AG04450 (cell line): ENCODE results near the gene PDIA5. TPM values are rescaled to one million over a fixed set of nuclear protein-coding genes. Genes with fewer than 3 reads are reported as not detected.

Source experiments
- CTCF ChIA-PET: fragments of 300-600, 350-600 bp; formaldehyde crosslinking; extraction: SDS; loops from one replicate; lab custom pipeline; 2022; ENCODE audit warnings: antibody characterized with exemption, inconsistent platforms; lab: Charles Lee
- POLR2A ChIA-PET: fragments of 350-600 bp; formaldehyde crosslinking; extraction: SDS; loops from one replicate; lab custom pipeline; 2021; ENCODE audit warnings: antibody characterized with exemption, inconsistent platforms; lab: Yijun Ruan, JAX
- DNase-seq: peaks from one replicate; pipeline ENCODE4 v3.0.0-alpha.2; 2011; ENCODE audit warnings: low read depth, low spot score
- H3K27ac ChIP-seq: one replicate; pipeline ENCODE4 v1.5.1; 2012; ENCODE audit warnings: low read depth, low read length, control low read depth
- H3K27me3 ChIP-seq: one replicate; pipeline ENCODE4 v1.6.0; 2012; ENCODE audit warnings: low read length; ENCODE audit not compliant: control insufficient read depth, insufficient read depth
- H3K4me3 ChIP-seq: 2 replicates; pipeline ENCODE4 v1.5.1; 2011; ENCODE audit warnings: mild to moderate bottlenecking, low read depth, low read length, control low read depth
- H3K9me3 ChIP-seq: 2 replicates; pipeline ENCODE4 v1.5.1; 2012; ENCODE audit warnings: low read length; ENCODE audit not compliant: control insufficient read depth, insufficient read depth
- CTCF ChIP-seq: IDR thresholded peaks from 2 replicates; pipeline ENCODE4 v1.5.1; 2011; ENCODE audit warnings: low read depth, low read length, control low read depth, inconsistent platforms
- polyA plus RNA-seq: library from polyadenylated mRNA; depleted of rRNA; stranded (reverse); fragments of >200 nt; gene quantifications from 2 replicates; pipeline ENCODE4 v1.2.3, GENCODE V29; 2011

The PDIA5 gene
- polyA plus RNA-seq, 1 experiment = 33.1 TPM

GRCh38 chr3:123032057-123032456 is 34.8 kb upstream of the PDIA5 start:
- no peak for TF ChIP-seq CTCF
- no peak for DNase-seq
- ChIA-PET CTCF (interaction anchor here (1.2 to 1.8 kb wide), 2 partner anchors 89 to 1485 kb away, joined by 3 to 8 read pairs; no protein-coding TSS in a partner anchor), POLR2A (no interaction called here)
- no peak overlapping the region for H3K4me3 ChIP-seq
- H3K9me3 ChIP-seq = no peaks in the 10 kb centered on the region; the same call in 1 of the 2 replicates
- peaks cover 60% of the 10 kb centered on the region for H3K27me3 ChIP-seq
- no peak overlapping the region for H3K27ac ChIP-seq

GRCh38 chr3:123034120-123034519 is 32.7 kb upstream of the PDIA5 start:
- peaks cover 62% of the 10 kb centered on the region for H3K27me3 ChIP-seq
- H3K27ac ChIP-seq = no peak overlapping the region
- no peak for TF ChIP-seq CTCF
- H3K9me3 ChIP-seq = no peaks in the 10 kb centered on the region
- CTCF ChIA-PET = no interaction called here
- no peak overlapping the region for H3K4me3 ChIP-seq
- no peak for DNase-seq
- POLR2A ChIA-PET = no interaction called here

GRCh38 chr3:123034996-123035395 is 31.8 kb upstream of the PDIA5 start:
- POLR2A ChIA-PET = no interaction called here

GRCh38 chr3:123036352-123037014 is 30.3 kb upstream of the PDIA5 start:
- no peak overlapping the region for H3K4me3 ChIP-seq
- peak; percentile 8 for DNase-seq
- TF ChIP-seq CTCF = no peak
- ChIA-PET CTCF (interaction anchor here (0.7 kb wide), 1 partner anchor 477 kb away, joined by 3 read pairs; no protein-coding TSS in a partner anchor), POLR2A (interaction anchor here (1.0 kb wide), 1 partner anchor 8 kb away, joined by 5 read pairs; no protein-coding TSS in a partner anchor)
- H3K27ac ChIP-seq = no peak overlapping the region
- H3K27me3 ChIP-seq = peaks cover 53% of the 10 kb centered on the region
- no peaks in the 10 kb centered on the region for H3K9me3 ChIP-seq

More at GRCh38 chr3:123034996-123035395, 31.8 kb upstream of the PDIA5 start:
- DNase-seq = no peak
- H3K4me3 ChIP-seq = no peak overlapping the region
- H3K27me3 ChIP-seq = peaks cover 58% of the 10 kb centered on the region
- CTCF ChIA-PET = no interaction called here
- H3K9me3 ChIP-seq = no peaks in the 10 kb centered on the region
- no peak overlapping the region for H3K27ac ChIP-seq
- TF ChIP-seq CTCF = no peak

- no peak overlapping the region for H3K4me3 ChIP-seq
- no peak for TF ChIP-seq CTCF
- no peaks in the 10 kb centered on the region for H3K9me3 ChIP-seq
- POLR2A ChIA-PET = interaction anchor here (1.0 kb wide), 1 partner anchor 8 kb away, joined by 5 read pairs; no protein-coding TSS in a partner anchor
- DNase-seq = no peak
- no peak overlapping the region for H3K27ac ChIP-seq
- CTCF ChIA-PET = no interaction called here
- peaks cover 50% of the 10 kb centered on the region for H3K27me3 ChIP-seq
These were observed 29.8 kb upstream of the PDIA5 start for GRCh38 chr3:123037015-123037375.
